Natural killer cell treated with Interleukin-12 subunit alpha and Interleukin-12 subunit beta and Interleukin-15 and Interleukin-18, amount 100 ng/mL, for 72 hours (primary cell): ENCODE measurements around the gene OLFM1. TPM values are rescaled to one million over a fixed set of nuclear protein-coding genes. Genes with fewer than 3 reads are reported as not detected.

ENCODE experiments used
- ATAC-seq, 2 donors: fragments of 150-1000 bp; cut with Tn5 transposase in 1 of 2; sonication (Bioruptor Pico), chemical (Tn5 transposase) in 1 of 2; 2 replicates each; pipeline ENCODE4 v1.10.0; 2021
- DNase-seq: peaks from one replicate; pipeline ENCODE4 v3.0.0; 2022; ENCODE audit warnings: low spot score
- H3K27ac Mint-ChIP-seq, 2 donors: 1 replicate in 1 of 2; 2 replicates in 1 of 2; pipeline ENCODE4 v1.8.0; 2022; ENCODE audit warnings: mixed read lengths in 2 of 2, mild to moderate bottlenecking in 1 of 2, moderate library complexity in 1 of 2
- H3K27me3 Mint-ChIP-seq, 2 donors: 1 replicate in 1 of 2; 2 replicates in 1 of 2; pipeline ENCODE4 v1.8.0; 2022; ENCODE audit warnings: mixed read lengths in 2 of 2
- H3K36me3 Mint-ChIP-seq: one replicate; pipeline ENCODE4 v1.8.0; 2022; ENCODE audit warnings: mixed read lengths
- H3K4me1 Mint-ChIP-seq, 2 donors: 1 replicate in 1 of 2; 2 replicates in 1 of 2; pipeline ENCODE4 v1.8.0; 2022; ENCODE audit warnings: low read depth in 2 of 2, mixed read lengths in 2 of 2, mild to moderate bottlenecking in 1 of 2
- H3K4me3 Mint-ChIP-seq: one replicate; pipeline ENCODE4 v1.8.0; 2022; ENCODE audit warnings: mixed read lengths
- H3K9me3 Mint-ChIP-seq: 2 replicates; pipeline ENCODE4 v1.8.0; 2022; ENCODE audit warnings: mixed read lengths
- total RNA-seq, 2 donors: library from RNA; stranded (reverse); gene quantifications; one replicate each; pipeline ENCODE4 v1.2.3, GENCODE V29; 2022

The OLFM1 gene
- not detected for total RNA-seq

DNA sequence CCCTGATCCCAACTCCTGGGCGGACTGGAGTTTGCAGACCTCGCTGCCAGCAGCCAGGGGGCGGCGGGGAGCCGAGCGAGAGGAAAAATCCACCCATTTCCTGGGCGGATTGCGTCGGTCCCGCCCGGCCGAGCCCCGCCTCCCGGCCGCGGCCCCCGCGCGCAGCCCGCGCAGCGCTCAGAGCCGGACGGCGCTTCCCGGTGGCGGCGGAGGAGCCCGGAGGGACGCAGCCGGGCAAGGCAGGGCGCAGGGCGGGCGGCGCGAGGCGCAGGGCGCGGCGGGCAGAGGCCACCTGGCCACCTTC is at the start of gene OLFM1:
TSS of gene OLFM1 (plus strand) at position 180 of the 304 bp plus-strand sequence. CDS start 322 bp downstream, outside the sequence.
- H3K36me3 Mint-ChIP-seq, result no peaks in the 10 kb centered on the region
- peaks cover 6% of the 10 kb centered on the region for H3K9me3 Mint-ChIP-seq
- no peak within 1 kb of the TSS for H3K4me3 Mint-ChIP-seq
- DNase-seq, result no peak
- peaks cover 3 to 6% of the 10 kb centered on the region in 2 donors for H3K4me1 Mint-ChIP-seq
- no peak for ATAC-seq
- H3K27me3 Mint-ChIP-seq, result peaks cover 16 to 32% of the 10 kb centered on the region in 2 donors
- H3K27ac Mint-ChIP-seq, result no peak within 1 kb of the TSS

GRCh38 chr9:135038331-135038730 is 49.1 kb upstream of the OLFM1 start:
- H3K27ac Mint-ChIP-seq, result no peak overlapping the region
- no peaks in the 10 kb centered on the region for H3K9me3 Mint-ChIP-seq
- no peak overlapping the region for H3K4me3 Mint-ChIP-seq
- H3K36me3 Mint-ChIP-seq, result no peaks in the 10 kb centered on the region
- DNase-seq (no peak), ATAC-seq (no peak)
- H3K27me3 Mint-ChIP-seq, result peaks cover 0 to 4% of the 10 kb centered on the region in 2 donors
- no peaks in the 10 kb centered on the region for H3K4me1 Mint-ChIP-seq

- H3K27me3 Mint-ChIP-seq, result peaks cover 0 to 4% of the 10 kb centered on the region in 2 donors
- H3K4me1 Mint-ChIP-seq, result no peaks in the 10 kb centered on the region
- no peak for ATAC-seq
- H3K27ac Mint-ChIP-seq, result no peak overlapping the region
- H3K36me3 Mint-ChIP-seq, result no peaks in the 10 kb centered on the region
- H3K4me3 Mint-ChIP-seq, result no peak overlapping the region
- H3K9me3 Mint-ChIP-seq, result no peaks in the 10 kb centered on the region
- DNase-seq, result no peak
Observed at GRCh38 chr9:135038826-135039225, 48.6 kb upstream of the OLFM1 start.

GRCh38 chr9:135039266-135039870 is 48.1 kb upstream of the OLFM1 start:
- Mint-ChIP-seq H3K27ac (no peak overlapping the region), H3K4me3 (no peak overlapping the region), H3K27me3 (peaks cover 3 to 4% of the 10 kb centered on the region in 2 donors), H3K4me1 (no peaks in the 10 kb centered on the region), H3K9me3 (no peaks in the 10 kb centered on the region), H3K36me3 (no peaks in the 10 kb centered on the region)
- DNase-seq, result no peak
- ATAC-seq, result peak; percentile 18 to 41

- Mint-ChIP-seq H3K4me1 (no peaks in the 10 kb centered on the region), H3K36me3 (no peaks in the 10 kb centered on the region), H3K27me3 (peaks cover 4 to 10% of the 10 kb centered on the region in 2 donors), H3K27ac (no peak overlapping the region), H3K4me3 (no peak overlapping the region), H3K9me3 (no peaks in the 10 kb centered on the region)
- DNase-seq, result no peak
- no peak for ATAC-seq
Observed at GRCh38 chr9:135039916-135040645, 47.4 kb upstream of the OLFM1 start.

DNA sequence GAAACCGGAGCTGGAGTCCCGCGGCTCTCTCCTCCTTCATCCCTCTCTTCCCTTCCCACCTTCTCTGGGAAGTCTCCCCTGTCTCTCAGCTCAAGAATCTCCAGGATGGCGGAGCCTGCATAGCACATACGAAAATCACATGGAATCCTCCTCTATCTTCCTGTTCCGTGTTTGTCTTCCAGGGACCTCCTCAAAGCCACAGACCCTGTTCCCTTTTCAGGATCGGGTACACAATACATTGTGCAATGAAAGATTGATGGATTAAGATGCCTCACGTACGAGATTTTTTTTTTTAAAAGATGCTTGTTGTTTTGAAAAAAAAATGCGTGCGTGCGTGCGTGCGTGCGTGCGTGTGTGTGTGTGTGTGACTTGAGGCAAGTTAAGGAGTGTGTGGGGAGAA is 46.6 kb upstream of the OLFM1 start:
- no peaks in the 10 kb centered on the region for H3K4me1 Mint-ChIP-seq
- no peaks in the 10 kb centered on the region for H3K36me3 Mint-ChIP-seq
- ATAC-seq, result no peak
- peaks cover 4 to 16% of the 10 kb centered on the region in 2 donors for H3K27me3 Mint-ChIP-seq
- no peak overlapping the region for H3K27ac Mint-ChIP-seq
- H3K4me3 Mint-ChIP-seq, result no peak overlapping the region
- H3K9me3 Mint-ChIP-seq, result no peaks in the 10 kb centered on the region
- DNase-seq, result no peak

DNA sequence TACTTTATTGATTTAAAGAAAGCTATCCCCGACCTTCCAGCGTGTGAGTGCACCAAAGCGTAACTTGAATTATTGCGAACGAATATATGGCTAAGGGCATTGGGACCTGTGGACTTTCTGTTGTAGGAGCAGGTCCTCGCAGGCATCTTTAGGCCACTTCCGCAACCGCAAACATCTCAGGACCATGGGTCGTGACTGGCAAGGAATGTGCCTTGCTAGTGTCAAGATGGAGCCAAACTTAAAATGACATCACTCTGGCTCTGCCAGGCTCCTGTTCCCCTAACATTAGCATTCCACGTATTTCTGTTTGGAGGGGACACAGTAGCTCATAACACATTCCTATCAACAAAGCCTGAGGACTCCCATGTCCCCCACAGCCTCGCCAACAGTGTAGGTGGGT is 44.1 kb upstream of the OLFM1 start:
- H3K9me3 Mint-ChIP-seq, result no peaks in the 10 kb centered on the region
- no peak for DNase-seq

GRCh38 chr9:135045264-135045927 is 42.1 kb upstream of the OLFM1 start:
- Mint-ChIP-seq H3K9me3 (no peaks in the 10 kb centered on the region), H3K27me3 (peaks cover 2 to 16% of the 10 kb centered on the region in 2 donors), H3K27ac (no peak overlapping the region), H3K4me1 (peaks cover 0 to under 1% of the 10 kb centered on the region in 2 donors), H3K4me3 (no peak overlapping the region), H3K36me3 (no peaks in the 10 kb centered on the region)
- ATAC-seq, result peak in 1 of 2 donors; percentile 21
- DNase-seq, result no peak

More for the DNA sequence above, 44.1 kb upstream of the OLFM1 start:
- H3K4me3 Mint-ChIP-seq, result no peak overlapping the region
- no peaks in the 10 kb centered on the region for H3K36me3 Mint-ChIP-seq
- H3K27me3 Mint-ChIP-seq, result peaks cover 4 to 16% of the 10 kb centered on the region in 2 donors
- ATAC-seq, result no peak
- no peaks in the 10 kb centered on the region for H3K4me1 Mint-ChIP-seq
- no peak overlapping the region for H3K27ac Mint-ChIP-seq

GRCh38 chr9:135045928-135046738 is 41.3 kb upstream of the OLFM1 start:
- H3K27ac Mint-ChIP-seq, result no peak overlapping the region
- H3K4me1 Mint-ChIP-seq, result peaks cover 0 to 3% of the 10 kb centered on the region in 2 donors
- H3K4me3 Mint-ChIP-seq, result no peak overlapping the region
- no peak for ATAC-seq
- H3K27me3 Mint-ChIP-seq, result peaks cover 2 to 16% of the 10 kb centered on the region in 2 donors
- no peak for DNase-seq
- H3K36me3 Mint-ChIP-seq, result no peaks in the 10 kb centered on the region
- no peaks in the 10 kb centered on the region for H3K9me3 Mint-ChIP-seq

GRCh38 chr9:135046739-135047350 is 40.6 kb upstream of the OLFM1 start:
- Mint-ChIP-seq H3K36me3 (no peaks in the 10 kb centered on the region), H3K4me1 (peaks cover 0 to 3% of the 10 kb centered on the region in 2 donors), H3K27ac (no peak overlapping the region)

DNA sequence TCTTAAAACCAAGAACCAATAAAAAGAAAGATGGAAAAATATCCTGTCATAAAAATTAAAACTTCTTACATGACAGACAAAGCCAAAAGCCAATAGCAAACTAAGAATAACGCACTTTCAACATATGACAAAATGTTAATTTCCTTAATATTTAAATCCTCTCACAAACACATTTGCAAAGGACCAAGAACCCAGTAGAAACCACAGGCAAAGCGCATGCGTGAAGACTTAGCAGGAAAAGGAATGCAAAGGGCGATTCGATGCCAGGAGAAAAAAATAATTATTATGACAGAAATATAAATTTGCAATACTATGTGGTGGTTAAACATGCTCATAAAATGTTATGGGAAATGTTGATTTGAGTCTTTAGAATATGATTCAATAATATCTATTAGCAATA is 39.9 kb upstream of the OLFM1 start:
- Mint-ChIP-seq H3K9me3 (no peaks in the 10 kb centered on the region), H3K4me1 (peaks cover 0 to 3% of the 10 kb centered on the region in 2 donors), H3K27ac (no peak overlapping the region), H3K4me3 (no peak overlapping the region), H3K36me3 (no peaks in the 10 kb centered on the region), H3K27me3 (peaks cover 3 to 16% of the 10 kb centered on the region in 2 donors)
- DNase-seq, result no peak
- ATAC-seq, result no peak

More at GRCh38 chr9:135046739-135047350, 40.6 kb upstream of the OLFM1 start:
- no peak for DNase-seq
- ATAC-seq, result no peak
- Mint-ChIP-seq H3K27me3 (peaks cover 4 to 16% of the 10 kb centered on the region in 2 donors), H3K4me3 (no peak overlapping the region), H3K9me3 (no peaks in the 10 kb centered on the region)

DNA sequence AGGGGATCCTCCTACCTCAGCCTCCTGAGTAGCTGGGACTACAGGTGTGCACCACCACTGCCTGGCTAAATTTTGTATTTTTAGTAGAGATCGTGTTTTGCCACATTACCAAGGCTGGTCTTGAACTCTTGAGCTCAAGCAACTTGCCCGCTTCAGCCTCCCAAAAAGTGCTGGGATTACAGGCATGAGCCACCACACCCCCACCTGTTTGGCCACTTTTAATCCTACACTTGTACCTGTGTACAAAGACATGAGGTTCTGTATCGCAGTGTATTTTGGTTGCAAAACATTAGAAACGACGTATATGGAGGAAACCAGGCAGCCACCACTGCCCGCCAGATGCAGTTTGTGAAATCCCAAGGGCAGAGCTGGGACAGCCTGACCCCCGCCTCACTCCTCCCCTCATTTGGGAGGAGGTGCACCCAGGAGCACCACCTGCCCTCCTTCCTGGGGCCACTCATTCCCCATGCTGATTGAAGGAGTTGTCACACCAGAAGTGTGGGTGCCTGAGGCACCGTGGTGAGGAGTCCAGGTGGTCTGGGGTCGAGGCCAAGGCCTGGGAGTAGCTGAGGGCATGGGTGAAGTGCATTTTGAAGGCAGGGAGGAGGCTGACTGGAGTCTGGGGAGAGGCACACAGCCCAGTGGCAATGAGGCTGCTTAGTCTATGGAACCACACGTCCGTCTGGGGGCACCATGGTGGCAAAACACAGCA is 39.3 kb upstream of the OLFM1 start:
- no peaks in the 10 kb centered on the region for H3K9me3 Mint-ChIP-seq
- DNase-seq (no peak), ATAC-seq (no peak)
- H3K27me3 Mint-ChIP-seq, result peaks cover 5 to 16% of the 10 kb centered on the region in 2 donors
- no peak overlapping the region for H3K27ac Mint-ChIP-seq
- H3K4me3 Mint-ChIP-seq, result no peak overlapping the region
- H3K4me1 Mint-ChIP-seq, result peaks cover 0 to 3% of the 10 kb centered on the region in 2 donors
- no peaks in the 10 kb centered on the region for H3K36me3 Mint-ChIP-seq
